PC-9 (cell line): Measurements from ENCODE around the gene EIF4ENIF1. TPM values are rescaled to one million over a fixed set of nuclear protein-coding genes. Genes with fewer than 3 reads are reported as not detected.
"Not testable (repeated sequence)": the region's sequence is repeated elsewhere in the genome, so short reads cannot be mapped to it uniquely, and the experiment has no call there.

Experiments
- BruUV-seq: library from RNA; stranded (reverse); fragments of 400-500 nt; replicated peaks from 2 replicates; lab custom pipeline; 2021; lab: Mats Ljungman, UMichigan
- CTCF ChIA-PET: fragments of 300-600 bp; sonication (Branson Sonifier 250); formaldehyde crosslinking; loops from one replicate; lab custom pipeline; 2022; ENCODE audit warnings: antibody characterized with exemption; lab: Charles Lee
- POLR2A ChIA-PET: fragments of 300-600 bp; sonication (Branson Sonifier 250); formaldehyde crosslinking; loops from one replicate; lab custom pipeline; 2022; ENCODE audit warnings: antibody characterized with exemption; ENCODE audit not compliant: unreplicated experiment; lab: Charles Lee
- DNase-seq, 2 experiments: peaks; one replicate each; pipeline versions ENCODE4 v3.0.0 to v3.0.0-alpha.2; 2015 to 2022; ENCODE audit warnings: mixed read lengths in 1 of 2
- H2AFZ ChIP-seq: fragments of 200-600 bp; sonication (generic); 2 replicates; pipeline ENCODE4 v1.8.1; 2017; ENCODE audit warnings: antibody characterized with exemption
- H3F3A ChIP-seq: fragments of 200-600 bp; sonication (generic); 2 replicates; pipeline ENCODE4 v1.8.1; 2017; ENCODE audit warnings: antibody characterized with exemption, mild to moderate bottlenecking, low read depth; ENCODE audit not compliant: insufficient read depth
- H3K27ac ChIP-seq: fragments of 200-600 bp; sonication (generic); 2 replicates; pipeline ENCODE4 v1.6.1; 2016; ENCODE audit warnings: mixed run types
- H3K27me3 ChIP-seq: fragments of 200-600 bp; sonication (generic); 2 replicates; pipeline ENCODE4 v1.6.1; 2016; ENCODE audit warnings: low read depth, mixed run types; ENCODE audit not compliant: insufficient read depth
- H3K36me3 ChIP-seq: fragments of 200-600 bp; sonication (generic); 2 replicates; pipeline ENCODE4 v1.6.1; 2016; ENCODE audit warnings: low read depth, mixed run types
- H3K4me1 ChIP-seq: fragments of 200-600 bp; sonication (generic); replicated peaks from 2 replicates; pipeline ENCODE4 v1.6.1; 2016; ENCODE audit warnings: mixed run types; ENCODE audit not compliant: insufficient read depth
- H3K4me2 ChIP-seq: fragments of 200-600 bp; sonication (generic); 2 replicates; pipeline ENCODE4 v1.6.1; 2017; ENCODE audit warnings: mixed run types
- H3K4me3 ChIP-seq: fragments of 200-600 bp; sonication (generic); 2 replicates; pipeline ENCODE4 v1.6.1; 2016; ENCODE audit warnings: mixed run types
- H3K79me2 ChIP-seq: fragments of 200-600 bp; sonication (generic); 2 replicates; pipeline ENCODE4 v1.6.1; 2017; ENCODE audit warnings: low read depth, mixed run types
- H3K9me2 ChIP-seq: fragments of 200-600 bp; sonication (generic); 2 replicates; pipeline ENCODE4 v1.8.1; 2017; ENCODE audit warnings: mild to moderate bottlenecking; ENCODE audit not compliant: insufficient read depth
- H3K9me3 ChIP-seq: fragments of 200-600 bp; sonication (generic); 2 replicates; pipeline ENCODE4 v1.8.1; 2016; ENCODE audit warnings: low read depth; ENCODE audit not compliant: insufficient read depth
- H4K20me1 ChIP-seq: fragments of 200-600 bp; sonication (generic); 2 replicates; pipeline ENCODE4 v1.8.1; 2017; ENCODE audit not compliant: insufficient read depth
- CTCF ChIP-seq: fragments of 200-600 bp; sonication (generic); conservative IDR thresholded peaks from 2 replicates; pipeline ENCODE4 v1.6.1; 2017; ENCODE audit warnings: mixed run types, antibody characterized with exemption, mild to moderate bottlenecking, moderate library complexity
- EZH2 ChIP-seq: fragments of 200-600 bp; sonication (generic); IDR thresholded peaks from 2 replicates; pipeline ENCODE4 v1.8.0; 2017; ENCODE audit warnings: antibody characterized with exemption, low read depth
- intact Hi-C: fragments of 100-400 bp; cut with micrococcal nuclease; formaldehyde crosslinking; loops from one replicate; pipeline ENCODE4 v1.10.0; 2022; ENCODE audit not compliant: unreplicated experiment
- total RNA-seq: library from RNA; stranded (reverse); gene quantifications from 2 replicates; pipeline ENCODE4 v1.2.3, GENCODE V29; 2021

The EIF4ENIF1 gene
- total RNA-seq, 1 experiment from 2014 or later = 21.8 TPM

- H3K9me3 ChIP-seq = no peaks in the 10 kb centered on the region
- H3K9me2 ChIP-seq = no peaks in the 10 kb centered on the region
- TF ChIP-seq CTCF (no peak), EZH2 (no peak)
- H4K20me1 ChIP-seq = no peaks in the 10 kb centered on the region; the same call in 1 of the 2 replicates
- no peaks in the 10 kb centered on the region for H3K4me1 ChIP-seq
- ChIA-PET POLR2A (interaction anchor here (0.6 to 0.7 kb wide), 3 partner anchors 10 to 131 kb away, joined by 3 to 11 read pairs (median 7); no protein-coding TSS in a partner anchor), CTCF (no interaction called here)
- DNase-seq = no peak
- H3K79me2 ChIP-seq = 0 out of 2 replicates have a peak, but pooled peaks cover 3% of the 10 kb centered on the region
- intact Hi-C loops = no loop called here
- H2AFZ ChIP-seq = no peak overlapping the region
- no TSS peak for BruUV-seq
- no peaks in the 10 kb centered on the region for H3K27me3 ChIP-seq
- H3F3A ChIP-seq = no peaks in the 10 kb centered on the region
- no peak overlapping the region for H3K4me2 ChIP-seq
- H3K4me3 ChIP-seq = no peak overlapping the region
- H3K27ac ChIP-seq = no peak overlapping the region
- H3K36me3 ChIP-seq = no peaks in the 10 kb centered on the region
Observed at GRCh38 chr22:31530823-31531195, 41.2 kb upstream of the EIF4ENIF1 start.

GRCh38 chr22:31526270-31526669 lies 36.6 kb upstream of the EIF4ENIF1 start:
- no peak overlapping the region for H3K4me3 ChIP-seq
- H3K36me3 ChIP-seq = no peaks in the 10 kb centered on the region
- POLR2A ChIA-PET = no interaction called here
- no peaks in the 10 kb centered on the region for H3K4me1 ChIP-seq
- no peaks in the 10 kb centered on the region for H3K27me3 ChIP-seq
- no peak overlapping the region for H3K27ac ChIP-seq
- H2AFZ ChIP-seq = no peak overlapping the region
- TF ChIP-seq EZH2 (no peak), CTCF (no peak)
- no TSS peak for BruUV-seq
- 0 out of 2 replicates have a peak, but pooled peaks cover 5% of the 10 kb centered on the region for H3K79me2 ChIP-seq
- no peaks in the 10 kb centered on the region; the same call in 1 of the 2 replicates for H4K20me1 ChIP-seq
- no peaks in the 10 kb centered on the region for H3K9me3 ChIP-seq
- intact Hi-C loops = no loop called here
- DNase-seq = no peak
- H3K9me2 ChIP-seq = no peaks in the 10 kb centered on the region
- CTCF ChIA-PET = no interaction called here
- no peak overlapping the region for H3K4me2 ChIP-seq
- H3F3A ChIP-seq = no peaks in the 10 kb centered on the region

GRCh38 chr22:31524132-31524531 lies 34.5 kb upstream of the EIF4ENIF1 start:
- BruUV-seq, H4K20me1 ChIP-seq, CTCF ChIA-PET, H3K27me3 ChIP-seq, POLR2A ChIA-PET, H2AFZ ChIP-seq, intact Hi-C loops, H3K4me2 ChIP-seq, H3K9me2 ChIP-seq, H3F3A ChIP-seq, H3K4me1 ChIP-seq, H3K4me3 ChIP-seq, H3K27ac ChIP-seq, H3K36me3 ChIP-seq, DNase-seq, H3K79me2 ChIP-seq, H3K9me3 ChIP-seq: not testable (repeated sequence)

GRCh38 chr22:31520051-31520450 lies 30.4 kb upstream of the EIF4ENIF1 start:
- intact Hi-C loops = no loop called here
- TF ChIP-seq EZH2 (no peak), CTCF (no peak)
- H2AFZ ChIP-seq = no peak overlapping the region
- no peaks in the 10 kb centered on the region for H3K4me1 ChIP-seq
- H4K20me1 ChIP-seq = no peaks in the 10 kb centered on the region
- no peaks in the 10 kb centered on the region for H3K9me3 ChIP-seq
- H3K4me3 ChIP-seq = no peak overlapping the region
- no peak overlapping the region for H3K4me2 ChIP-seq
- ChIA-PET POLR2A (no interaction called here), CTCF (no interaction called here)
- 0 out of 2 replicates have a peak, but pooled peaks cover 3% of the 10 kb centered on the region for H3F3A ChIP-seq
- no peaks in the 10 kb centered on the region for H3K9me2 ChIP-seq
- no TSS peak for BruUV-seq
- H3K27me3 ChIP-seq = no peaks in the 10 kb centered on the region
- no peak overlapping the region for H3K27ac ChIP-seq
- no peak for DNase-seq
- no peaks in the 10 kb centered on the region for H3K36me3 ChIP-seq
- H3K79me2 ChIP-seq = no peaks in the 10 kb centered on the region
